H9 (cell line): ENCODE results near the gene LRRC45. TPM values are rescaled to one million over a fixed set of nuclear protein-coding genes. Genes with fewer than 3 reads are reported as not detected.

Experiments
- DNase-seq: peaks from one replicate; pipeline ENCODE4 v3.0.0-alpha.2; 2017
- H2AFZ ChIP-seq: one replicate; pipeline ENCODE4 v1.6.1; 2013; ENCODE audit warnings: mild to moderate bottlenecking, low read length, control low read depth, moderate library complexity
- H2AK5ac ChIP-seq: 2 replicates; pipeline ENCODE4 v1.6.1; 2013; ENCODE audit warnings: low read length, control low read depth, mixed read lengths; ENCODE audit not compliant: insufficient read length
- H2BK120ac ChIP-seq: one replicate; pipeline ENCODE4 v1.6.1; 2013; ENCODE audit warnings: low read depth, mild to moderate bottlenecking, low read length, control low read depth, inconsistent platforms; ENCODE audit not compliant: poor library complexity, severe bottlenecking
- H2BK12ac ChIP-seq: 2 replicates; pipeline ENCODE4 v1.6.1; 2013; ENCODE audit warnings: low read length, control low read depth, mixed read lengths, low read depth; ENCODE audit not compliant: insufficient read length
- H2BK15ac ChIP-seq: 2 replicates; pipeline ENCODE4 v1.6.1; 2013; ENCODE audit warnings: low read depth, low read length, control low read depth
- H2BK20ac ChIP-seq: one replicate; pipeline ENCODE4 v1.6.1; 2013; ENCODE audit warnings: low read depth, mild to moderate bottlenecking, low read length, control low read depth, inconsistent platforms; ENCODE audit not compliant: poor library complexity, severe bottlenecking
- H2BK5ac ChIP-seq: 2 replicates; pipeline ENCODE4 v1.6.1; 2013; ENCODE audit warnings: low read length, control low read depth, mixed read lengths; ENCODE audit not compliant: insufficient read length
- H3K14ac ChIP-seq: 2 replicates; pipeline ENCODE4 v1.6.1; 2013; ENCODE audit warnings: low read length, control low read depth; ENCODE audit not compliant: insufficient read depth
- H3K18ac ChIP-seq: 2 replicates; pipeline ENCODE4 v1.6.1; 2013; ENCODE audit warnings: low read depth, mild to moderate bottlenecking, mixed read lengths, low read length, control low read depth; ENCODE audit not compliant: insufficient read length
- H3K23ac ChIP-seq: 2 replicates; pipeline ENCODE4 v1.6.1; 2013; ENCODE audit warnings: low read length, control low read depth, mixed read lengths, low read depth; ENCODE audit not compliant: insufficient read length
- H3K23me2 ChIP-seq: 2 replicates; pipeline ENCODE4 v1.6.1; 2013; ENCODE audit warnings: low read depth, mild to moderate bottlenecking, mixed read lengths, low read length, control low read depth; ENCODE audit not compliant: insufficient read length, poor library complexity, severe bottlenecking
- H3K27ac ChIP-seq: 2 replicates; pipeline ENCODE4 v1.5.1; 2013; ENCODE audit warnings: low read length, control low read depth, mixed read lengths, low read depth; ENCODE audit not compliant: insufficient read length
- H3K27me3 ChIP-seq: 2 replicates; pipeline ENCODE4 v1.6.1; 2013; ENCODE audit warnings: low read length, control low read depth, inconsistent platforms; ENCODE audit not compliant: insufficient read depth
- H3K4ac ChIP-seq: 2 replicates; pipeline ENCODE4 v1.6.1; 2013; ENCODE audit warnings: low read depth, mild to moderate bottlenecking, control low read depth, inconsistent platforms, low read length, moderate library complexity
- H3K4me1 ChIP-seq: 2 replicates; pipeline ENCODE4 v1.6.1; 2013; ENCODE audit warnings: low read length, control low read depth, inconsistent platforms; ENCODE audit not compliant: insufficient read depth
- H3K4me2 ChIP-seq: 2 replicates; pipeline ENCODE4 v1.6.1; 2013; ENCODE audit warnings: low read length, control low read depth, mixed read lengths; ENCODE audit not compliant: insufficient read length, insufficient read depth
- H3K56ac ChIP-seq: 2 replicates; pipeline ENCODE4 v1.6.1; 2013; ENCODE audit warnings: low read depth, mild to moderate bottlenecking, mixed read lengths, low read length, control low read depth; ENCODE audit not compliant: insufficient read length
- H3K79me1 ChIP-seq: 2 replicates; pipeline ENCODE4 v1.6.1; 2013; ENCODE audit warnings: low read depth, mild to moderate bottlenecking, moderate library complexity, low read length, control low read depth, inconsistent platforms; ENCODE audit not compliant: insufficient read depth, poor library complexity, severe bottlenecking
- H3K79me2 ChIP-seq: 2 replicates; pipeline ENCODE4 v1.6.1; 2013; ENCODE audit warnings: low read length, control low read depth, inconsistent platforms; ENCODE audit not compliant: insufficient read depth
- H3K9ac ChIP-seq: 2 replicates; pipeline ENCODE4 v1.6.1; 2013; ENCODE audit warnings: low read length, control low read depth, mixed read lengths; ENCODE audit not compliant: insufficient read length; ENCODE audit errors: extremely low read depth
- H3K9me3 ChIP-seq: one replicate; pipeline ENCODE4 v1.6.1; 2013; ENCODE audit warnings: low read depth, low read length, inconsistent platforms; ENCODE audit not compliant: control insufficient read depth
- H3T11ph ChIP-seq: one replicate; pipeline ENCODE4 v1.6.1; 2013; ENCODE audit warnings: mild to moderate bottlenecking, low read length, control low read depth, inconsistent platforms
- H4K20me1 ChIP-seq: one replicate; pipeline ENCODE4 v1.6.1; 2013; ENCODE audit not compliant: control insufficient read depth, insufficient read length, insufficient read depth
- H4K5ac ChIP-seq: 2 replicates; pipeline ENCODE4 v1.6.1; 2013; ENCODE audit warnings: low read depth, mild to moderate bottlenecking, mixed read lengths, low read length, control low read depth; ENCODE audit not compliant: insufficient read length
- H4K8ac ChIP-seq: replicated peaks from 2 replicates; pipeline ENCODE4 v1.6.1; 2013; ENCODE audit warnings: low read length, control low read depth, mixed read lengths, low read depth; ENCODE audit not compliant: insufficient read length
- H4K91ac ChIP-seq: 2 replicates; pipeline ENCODE4 v1.6.1; 2013; ENCODE audit warnings: low read depth, mild to moderate bottlenecking, moderate library complexity, mixed read lengths, low read length, control low read depth; ENCODE audit not compliant: insufficient read length
- H3K27ac Mint-ChIP-seq, 3 experiments: 2 replicates in 2 of 3; 3 replicates in 1 of 3; pipeline ENCODE4 v1.8.0; 2020 to 2021; ENCODE audit warnings: mixed read lengths in 3 of 3, mild to moderate bottlenecking in 1 of 3, moderate library complexity in 1 of 3
- H3K27me3 Mint-ChIP-seq: 2 replicates; pipeline ENCODE4 v1.8.0; 2021; ENCODE audit warnings: low read depth, mild to moderate bottlenecking, moderate library complexity, mixed read lengths
- H3K36me3 Mint-ChIP-seq, 3 experiments: 2 replicates in 2 of 3; 3 replicates in 1 of 3; pipeline ENCODE4 v1.8.0; 2020 to 2021; ENCODE audit warnings: low read depth in 3 of 3, mixed read lengths in 3 of 3; ENCODE audit not compliant: insufficient read depth in 1 of 3
- H3K4me1 Mint-ChIP-seq, 2 experiments: 2 replicates each; pipeline ENCODE4 v1.8.0; 2020; ENCODE audit warnings: mixed read lengths in 2 of 2
- H3K4me3 Mint-ChIP-seq, 2 experiments: 2 replicates in 1 of 2; 3 replicates in 1 of 2; pipeline ENCODE4 v1.8.0; 2020 to 2021; ENCODE audit warnings: mild to moderate bottlenecking in 2 of 2, mixed read lengths in 2 of 2, moderate library complexity in 1 of 2
- H3K9me3 Mint-ChIP-seq, 2 experiments: 2 replicates in 1 of 2; 3 replicates in 1 of 2; pipeline ENCODE4 v1.8.0; 2020; ENCODE audit warnings: mild to moderate bottlenecking in 2 of 2, mixed read lengths in 2 of 2, moderate library complexity in 1 of 2
- CTCF ChIP-seq: fragments of 200-600 bp; sonication (generic); conservative IDR thresholded peaks from 3 replicates; pipeline ENCODE4 v1.8.0; 2021; ENCODE audit warnings: antibody characterized with exemption, mild to moderate bottlenecking
- WGBS: extraction: QIAGEN DNeasy Blood & Tissue Kit; methylation state at CpG from one replicate; pipeline ENCODE4 v1.1.7; 2013; ENCODE audit warnings: missing lambda C conversion rate, low lambda C conversion rate, mixed read lengths; ENCODE audit not compliant: insufficient read length; ENCODE audit errors: extremely low coverage; 5-methylcytosine and 5-hydroxymethylcytosine counted together
- total RNA-seq: library from RNA; stranded (reverse); gene quantifications from 2 replicates; pipeline ENCODE4 v1.2.1, GENCODE V29; 2021

LRRC45 gene
- total RNA-seq, 1 experiment from 2014 or later: 28.7 TPM

GRCh38 chr17:82060001-82060380, 36.9 kb downstream of the LRRC45 start:
- Mint-ChIP-seq H3K27ac (no peak overlapping the region), H3K27me3 (no peaks in the 10 kb centered on the region), H3K4me3 (no peak overlapping the region)

More at GRCh38 chr17:82060001-82060380, 36.9 kb downstream of the LRRC45 start:
- Histone ChIP-seq H2BK20ac (no peak overlapping the region), H3K23me2 (peaks cover 6% of the 10 kb centered on the region), H3K27ac (no peak overlapping the region), H3K27me3 (no peaks in the 10 kb centered on the region), H3K4me1 (no peaks in the 10 kb centered on the region), H3K23ac (no peak overlapping the region), H4K8ac (no peak overlapping the region), H3K18ac (no peak overlapping the region), H4K5ac (no peak overlapping the region), H3K14ac (no peak overlapping the region), H3K79me2 (no peaks in the 10 kb centered on the region), H3T11ph (no peak overlapping the region), H2BK15ac (no peak overlapping the region), H2AFZ (no peak overlapping the region), H2BK12ac (no peak overlapping the region), H2BK5ac (no peak overlapping the region), H3K79me1 (no peaks in the 10 kb centered on the region), H4K20me1 (peaks cover 3% of the 10 kb centered on the region), H3K56ac (no peak overlapping the region), H4K91ac (no peak overlapping the region), H2BK120ac (no peak overlapping the region), H3K9ac (no peak overlapping the region), H3K4ac (no peak overlapping the region), H3K4me2 (no peak overlapping the region), H3K9me3 (no peaks in the 10 kb centered on the region), H2AK5ac (no peak overlapping the region)
- no peaks in the 10 kb centered on the region for H3K4me1 Mint-ChIP-seq
- no CpG with 5 or more reads among the region's 16 CpGs for WGBS
- no peak for TF ChIP-seq CTCF
- H3K9me3 Mint-ChIP-seq: no peaks in the 10 kb centered on the region
- peaks cover 4 to 38% (median 38%) of the 10 kb centered on the region in 3 experiments for H3K36me3 Mint-ChIP-seq
- no peak for DNase-seq
